GM20000 (cell line): ENCODE results near the gene KCNQ1.

Experiments
- DNase-seq: peaks from one replicate; pipeline ENCODE4 v3.0.0; 2012; ENCODE audit warnings: low spot score
- TF ChIP-seq, protein P1 (sequence below): IDR thresholded peaks from 2 replicates; pipeline ENCODE4 v1.5.1; 2012; ENCODE audit warnings: mild to moderate bottlenecking, control low read depth; ENCODE audit errors: extremely low read depth, missing control alignments

The KCNQ1 gene

DNA sequence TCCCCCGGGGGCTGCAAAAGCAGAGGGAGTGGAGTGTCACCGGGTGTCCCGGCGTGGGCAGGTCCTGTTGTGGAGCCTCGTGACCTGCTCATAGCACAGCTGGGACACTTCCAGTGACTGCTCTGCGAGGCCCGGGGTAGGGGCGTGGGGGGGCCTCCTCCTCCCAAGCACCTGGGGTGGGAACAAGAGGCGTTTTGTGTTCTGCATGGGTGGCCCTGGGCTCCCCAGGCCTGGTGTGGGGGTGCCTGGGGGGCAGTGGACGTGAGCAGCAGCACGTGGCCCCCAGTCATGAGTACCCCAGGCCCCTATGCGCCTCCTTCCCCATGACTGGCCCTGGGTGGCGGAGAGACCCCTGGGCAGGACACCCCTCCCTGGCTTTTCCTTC lies 104.7 kb downstream of the KCNQ1 start:
- TF ChIP-seq, protein P1, sequence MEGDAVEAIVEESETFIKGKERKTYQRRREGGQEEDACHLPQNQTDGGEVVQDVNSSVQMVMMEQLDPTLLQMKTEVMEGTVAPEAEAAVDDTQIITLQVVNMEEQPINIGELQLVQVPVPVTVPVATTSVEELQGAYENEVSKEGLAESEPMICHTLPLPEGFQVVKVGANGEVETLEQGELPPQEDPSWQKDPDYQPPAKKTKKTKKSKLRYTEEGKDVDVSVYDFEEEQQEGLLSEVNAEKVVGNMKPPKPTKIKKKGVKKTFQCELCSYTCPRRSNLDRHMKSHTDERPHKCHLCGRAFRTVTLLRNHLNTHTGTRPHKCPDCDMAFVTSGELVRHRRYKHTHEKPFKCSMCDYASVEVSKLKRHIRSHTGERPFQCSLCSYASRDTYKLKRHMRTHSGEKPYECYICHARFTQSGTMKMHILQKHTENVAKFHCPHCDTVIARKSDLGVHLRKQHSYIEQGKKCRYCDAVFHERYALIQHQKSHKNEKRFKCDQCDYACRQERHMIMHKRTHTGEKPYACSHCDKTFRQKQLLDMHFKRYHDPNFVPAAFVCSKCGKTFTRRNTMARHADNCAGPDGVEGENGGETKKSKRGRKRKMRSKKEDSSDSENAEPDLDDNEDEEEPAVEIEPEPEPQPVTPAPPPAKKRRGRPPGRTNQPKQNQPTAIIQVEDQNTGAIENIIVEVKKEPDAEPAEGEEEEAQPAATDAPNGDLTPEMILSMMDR, result no peak
- no peak for DNase-seq

DNA sequence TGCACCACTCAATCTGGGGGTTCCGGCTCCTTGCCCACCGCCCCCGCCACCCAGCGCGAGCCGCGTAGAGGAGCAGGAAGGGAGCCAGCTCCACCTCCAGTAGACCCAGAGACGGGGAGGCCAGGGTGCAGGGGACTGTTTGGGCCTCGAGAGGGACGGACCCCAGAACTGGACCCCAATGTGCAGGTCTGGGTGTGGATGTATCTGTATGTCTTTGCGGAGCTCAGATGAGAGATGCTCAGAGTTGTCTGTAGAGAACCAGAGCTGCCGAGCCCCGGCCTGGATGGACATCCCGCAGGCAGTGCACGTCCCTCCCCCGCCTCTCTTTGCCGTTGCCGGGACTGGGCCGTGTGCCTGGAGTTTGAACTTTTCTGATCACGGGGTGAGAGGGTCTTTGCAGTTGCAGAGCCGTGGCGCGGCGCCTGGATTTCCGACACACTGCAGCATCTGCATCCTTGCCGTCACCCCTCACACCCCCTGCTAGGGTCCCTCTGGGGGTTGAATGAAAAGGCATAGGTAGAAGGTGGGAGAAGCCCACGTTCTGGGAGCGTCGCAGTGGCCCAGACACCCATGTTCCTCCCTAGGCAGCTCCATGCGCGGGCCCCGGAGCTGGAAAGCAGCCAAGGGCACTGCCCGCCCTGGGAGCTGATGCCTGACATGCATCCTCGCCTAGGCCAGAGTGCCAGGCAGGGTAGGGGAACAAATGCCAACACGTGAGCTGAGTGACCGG lies 105.2 kb downstream of the KCNQ1 start:
- DNase-seq, result no peak
- TF ChIP-seq, protein P1, result no peak

DNA sequence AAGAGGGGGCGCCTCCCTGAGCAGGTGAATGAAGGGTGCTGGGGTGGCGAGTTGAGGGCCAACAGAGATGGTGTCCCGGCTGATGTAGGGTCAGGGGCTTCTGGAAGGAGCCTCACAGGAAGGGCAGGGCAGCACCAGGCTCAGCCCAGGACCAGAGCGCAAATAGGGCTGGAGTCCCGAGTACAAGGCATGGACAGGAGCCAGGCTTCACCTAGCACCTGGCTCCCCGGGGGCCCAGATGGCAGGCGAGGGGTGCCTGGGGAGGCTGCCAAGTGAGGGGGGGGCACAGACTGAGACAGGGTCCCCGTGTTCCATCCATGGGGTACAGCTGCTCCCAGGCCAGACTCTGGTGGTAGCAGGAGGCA lies 105.8 kb downstream of the KCNQ1 start:
- TF ChIP-seq, protein P1, result no peak
- no peak for DNase-seq

DNA sequence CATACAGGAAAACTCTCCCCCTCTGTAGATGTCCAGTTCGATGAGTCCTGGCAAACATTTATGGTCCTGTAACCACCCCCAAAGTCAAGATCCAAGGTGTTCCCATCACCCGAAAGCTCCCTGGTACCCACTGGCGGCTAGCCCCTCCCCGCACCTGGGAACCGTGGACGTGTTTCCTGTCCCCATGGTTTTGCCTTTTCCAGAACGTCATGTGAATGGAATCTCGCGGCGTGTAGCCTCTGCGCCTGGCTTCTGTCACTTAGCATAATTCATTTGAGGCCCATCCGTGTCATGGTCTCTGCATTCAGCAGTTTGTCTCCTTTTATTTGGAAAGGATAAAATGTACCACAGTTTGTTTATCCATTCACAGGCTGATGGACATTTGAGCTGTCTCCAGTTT lies 106.3 kb downstream of the KCNQ1 start:
- TF ChIP-seq, protein P1, result no peak
- no peak for DNase-seq

DNA sequence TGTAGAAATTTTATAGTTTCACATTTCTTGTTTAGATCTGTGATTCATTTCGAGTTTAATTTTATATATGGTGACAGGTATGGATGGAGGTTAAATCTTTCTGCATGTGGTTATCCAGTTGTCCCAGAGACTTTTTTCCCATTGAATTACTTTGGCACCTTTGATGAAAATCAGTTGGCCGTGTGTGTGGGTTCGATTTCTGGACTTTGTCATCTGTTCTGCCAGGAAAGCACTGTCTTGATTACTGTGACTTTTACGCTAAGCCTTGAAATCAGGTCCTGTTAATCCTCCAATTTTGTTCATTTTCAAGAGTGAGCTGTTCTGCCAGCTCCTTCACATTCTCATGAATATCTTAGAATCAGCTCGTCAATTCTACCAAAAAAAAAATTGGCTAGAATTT lies 107.4 kb downstream of the KCNQ1 start:
- TF ChIP-seq, protein P1, result no peak
- DNase-seq, result no peak

DNA sequence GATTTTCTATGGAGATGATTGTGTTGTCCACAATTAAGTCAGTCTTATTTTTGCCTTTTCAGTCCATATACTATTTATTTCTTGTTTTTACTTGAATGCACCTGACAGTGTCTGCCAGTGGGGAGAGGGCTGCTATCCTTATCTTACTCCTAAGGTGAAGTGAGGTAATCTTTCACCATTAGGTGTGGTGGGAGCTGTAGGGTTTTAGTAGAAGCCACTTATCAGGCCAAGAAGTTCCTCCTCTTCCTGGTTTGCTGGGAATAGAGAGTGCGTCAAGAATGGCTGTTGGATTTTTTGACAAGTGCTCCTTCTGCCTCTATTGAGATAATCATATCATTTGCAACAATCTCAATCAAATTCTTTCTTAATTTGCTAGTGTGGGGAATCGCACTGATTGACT lies 108.4 kb downstream of the KCNQ1 start:
- TF ChIP-seq, protein P1, result no peak
- no peak for DNase-seq

DNA sequence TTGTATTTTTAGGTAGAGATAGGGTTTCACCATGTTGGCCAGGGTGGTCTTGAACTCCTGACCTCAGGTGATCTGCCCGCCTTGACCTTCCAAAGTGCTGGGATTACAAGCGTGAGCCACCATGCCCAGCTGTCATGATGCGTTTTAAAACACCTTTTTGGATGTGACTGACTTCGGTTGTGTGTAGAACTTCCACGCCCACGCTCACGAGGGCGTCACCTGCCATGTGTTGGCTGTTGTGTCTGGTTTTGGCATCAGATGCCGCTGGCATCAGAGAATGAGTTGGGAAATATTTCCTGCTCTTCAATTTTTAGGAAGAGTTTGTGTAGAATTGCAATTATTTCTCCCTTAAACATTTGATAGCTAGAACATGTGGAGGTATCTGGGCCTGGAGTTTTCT lies 109.1 kb downstream of the KCNQ1 start:
- no peak for DNase-seq
- TF ChIP-seq, protein P1, result no peak
